ENCODE measurements around the gene NARS2. TPM values are rescaled to one million over a fixed set of nuclear protein-coding genes. Genes with fewer than 3 reads are reported as not detected.
A peak's percentile ranks its signal among the peaks of the same experiment; 100 is the strongest.
"Not testable (repeated sequence)": the region's sequence is repeated elsewhere in the genome, so short reads cannot be mapped to it uniquely, and the experiment has no call there.

Gene NARS2
- total RNA-seq, 2 donors from 2014 or later = 18.5 to 18.7 TPM

DNA sequence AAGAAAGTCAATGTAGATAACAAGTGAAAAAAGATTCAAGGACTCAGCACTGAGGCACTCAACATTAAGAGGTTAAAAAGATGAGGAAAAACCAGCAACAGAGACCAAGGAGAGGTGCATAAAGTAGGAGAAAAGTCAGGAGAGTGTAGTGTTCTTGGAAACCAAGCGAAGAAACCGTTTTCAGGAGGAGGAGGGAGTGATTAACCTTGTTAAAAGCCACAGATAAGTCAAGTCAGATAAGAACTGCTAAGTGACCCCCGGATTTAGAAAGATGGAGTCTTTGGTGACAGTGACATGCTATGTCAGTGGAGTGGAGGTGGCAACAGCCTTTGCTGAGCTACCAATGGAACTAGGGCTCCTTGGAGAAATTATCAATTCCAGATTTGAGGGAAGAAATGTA lies 13.9 kb upstream of the NARS2 start:
- DNase-seq (ENCODE audit: low spot score in 2 of 2) (no peak), ATAC-seq (no peak)
- H3K36me3 Mint-ChIP-seq = peaks cover 0 to 6% of the 10 kb centered on the region in 2 donors
- H3K9me3 Mint-ChIP-seq = peaks cover 8 to 11% of the 10 kb centered on the region in 2 donors
- H3K27ac Mint-ChIP-seq = no peak overlapping the region

DNA sequence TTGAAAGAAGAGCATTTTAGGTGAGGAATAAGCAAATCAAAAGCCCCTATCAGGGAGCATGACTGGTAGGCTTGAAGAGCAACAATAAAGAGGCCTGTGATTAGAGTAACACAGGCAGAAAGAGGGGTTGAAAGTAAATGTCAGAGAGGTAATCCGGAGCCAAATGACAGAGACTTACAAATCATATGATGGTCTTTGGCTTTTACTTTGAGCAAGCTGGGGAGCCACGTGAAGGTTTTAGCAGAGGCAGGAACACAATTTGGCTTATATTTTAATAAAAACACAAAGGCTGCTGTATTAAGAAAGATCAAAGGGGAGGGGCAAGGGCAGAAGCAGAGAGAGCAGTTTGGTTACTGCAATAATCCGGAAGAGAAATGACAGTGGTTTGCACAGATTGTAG lies 12.8 kb upstream of the NARS2 start:
- peaks cover 0 to 7% of the 10 kb centered on the region in 2 donors for H3K36me3 Mint-ChIP-seq
- DNase-seq (ENCODE audit: low spot score in 2 of 2) = no peak
- H3K9me3 Mint-ChIP-seq = peaks cover 9 to 14% of the 10 kb centered on the region in 2 donors
- no peak for ATAC-seq
- no peak overlapping the region for H3K27ac Mint-ChIP-seq

DNA sequence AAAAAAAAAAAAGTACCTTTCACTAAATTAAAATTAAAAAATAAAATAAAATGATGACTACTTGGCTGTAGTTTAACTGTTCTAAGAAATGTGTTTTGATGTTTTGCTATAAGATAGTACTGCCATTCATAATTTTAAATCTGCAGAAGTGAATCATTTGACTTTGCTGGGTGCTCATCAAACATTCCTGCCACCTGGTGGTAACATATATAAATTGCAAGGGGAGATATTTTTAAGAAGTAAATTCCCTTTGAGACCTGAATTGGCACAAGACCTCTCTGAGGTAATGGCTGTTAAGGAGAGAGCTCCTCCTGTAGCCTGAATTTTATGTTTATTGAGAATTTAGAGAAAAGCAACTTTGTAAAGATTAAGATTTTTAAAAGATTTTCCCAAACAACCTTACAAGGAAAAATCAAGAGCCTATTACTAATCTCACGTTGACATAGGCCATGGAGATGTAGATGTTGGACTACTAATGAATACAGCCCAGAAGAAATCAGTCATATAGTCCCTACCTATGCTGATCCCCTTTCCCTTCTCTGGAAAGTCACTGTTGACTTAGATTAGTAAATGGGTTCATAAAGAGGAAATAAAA lies 11.9 kb upstream of the NARS2 start:
- DNase-seq (ENCODE audit: low spot score in 2 of 2) (no peak), ATAC-seq (no peak)
- Mint-ChIP-seq H3K27ac (no peak overlapping the region), H3K9me3 (peaks cover 9 to 15% of the 10 kb centered on the region in 2 donors), H3K36me3 (peaks cover 0 to 9% of the 10 kb centered on the region in 2 donors)

- Mint-ChIP-seq H3K9me3 (peaks cover 9 to 15% of the 10 kb centered on the region in 2 donors), H3K36me3 (peaks cover 0 to 10% of the 10 kb centered on the region in 2 donors), H3K27ac (no peak overlapping the region)
- ATAC-seq (no peak), DNase-seq (ENCODE audit: low spot score in 2 of 2) (no peak)
Measured at GRCh38 chr11:78583889-78584288, 9.2 kb upstream of the NARS2 start.

DNA sequence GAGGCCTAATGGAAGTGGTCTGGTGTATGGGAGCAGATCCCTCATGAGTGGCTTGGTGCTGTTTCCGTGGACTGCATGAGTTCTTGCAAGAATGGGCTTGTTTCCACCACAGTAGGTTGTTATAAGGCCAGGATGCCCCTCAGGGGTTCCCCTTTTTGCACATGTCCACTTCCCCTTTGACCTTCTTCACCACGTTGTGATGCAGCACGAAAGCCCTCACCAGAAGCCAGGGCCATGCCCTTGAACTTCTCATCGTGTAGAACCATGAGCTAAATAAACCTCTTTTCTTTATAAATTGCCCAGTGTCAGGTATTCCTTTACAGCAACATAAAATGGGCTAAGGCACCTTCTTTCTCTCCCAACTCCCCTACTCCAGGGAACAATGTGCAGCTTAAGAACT lies 2.8 kb upstream of the NARS2 start:
- Mint-ChIP-seq H3K9me3 (peaks cover 0 to 1% of the 10 kb centered on the region in 2 donors), H3K36me3 (peaks cover 0 to 4% of the 10 kb centered on the region in 2 donors), H3K27ac (no peak overlapping the region)
- no peak for DNase-seq (ENCODE audit: low spot score in 2 of 2)
- ATAC-seq = no peak

- H3K9me3 Mint-ChIP-seq = no peaks in the 10 kb centered on the region
- no peak for DNase-seq (ENCODE audit: low spot score in 2 of 2)
- H3K36me3 Mint-ChIP-seq = peaks cover 0 to 2% of the 10 kb centered on the region in 2 donors
- no peak for ATAC-seq
- H3K27ac Mint-ChIP-seq = no peak overlapping the region
Measured at GRCh38 chr11:78576549-78577097, 2.0 kb upstream of the NARS2 start.

GRCh38 chr11:78575478-78575877 lies 814 bp upstream of the NARS2 start:
- peak overlapping the region in 1 of 2 donors; percentile 94 for H3K27ac Mint-ChIP-seq
- ATAC-seq (no peak), DNase-seq (ENCODE audit: low spot score in 2 of 2) (no peak)
- H3K36me3 Mint-ChIP-seq = peaks cover 6% of the 10 kb centered on the region in 2 donors
- H3K9me3 Mint-ChIP-seq = no peaks in the 10 kb centered on the region

DNA sequence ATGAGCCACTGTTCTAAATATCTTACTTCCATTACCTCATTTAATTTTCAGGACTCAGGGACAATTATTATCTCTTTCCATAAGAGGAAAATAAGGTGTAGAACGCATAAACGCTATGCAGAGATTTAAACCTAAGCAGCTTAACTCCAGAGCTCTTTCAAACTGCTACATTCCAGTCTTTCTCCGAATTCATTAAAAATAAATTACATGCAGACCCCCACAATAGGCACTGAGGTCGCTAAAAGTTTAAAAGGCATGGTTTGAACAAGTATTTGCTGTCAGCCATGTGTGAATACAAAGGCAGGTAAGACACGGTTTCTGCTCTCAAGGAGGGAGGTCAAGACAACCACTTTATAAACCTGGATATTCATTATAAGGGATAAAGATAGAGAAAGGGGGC lies 983 bp downstream of the NARS2 start:
- no peak for DNase-seq (ENCODE audit: low spot score in 2 of 2)
- no peak for ATAC-seq
- Mint-ChIP-seq H3K27ac (peak overlapping the region; percentile 94 to 98), H3K9me3 (no peaks in the 10 kb centered on the region), H3K36me3 (peaks cover 6 to 7% of the 10 kb centered on the region in 2 donors)

- H3K36me3 Mint-ChIP-seq = peaks cover 6 to 7% of the 10 kb centered on the region in 2 donors
- ATAC-seq = no peak
- H3K9me3 Mint-ChIP-seq = no peaks in the 10 kb centered on the region
- DNase-seq (ENCODE audit: low spot score in 2 of 2) = no peak
- H3K27ac Mint-ChIP-seq = peak overlapping the region; percentile 94 to 98
Measured at GRCh38 chr11:78573271-78573670, 1.4 kb downstream of the NARS2 start.

- no peak for ATAC-seq
- no peak overlapping the region for H3K27ac Mint-ChIP-seq
Measured at GRCh38 chr11:78572394-78572793, 2.3 kb downstream of the NARS2 start.

DNA sequence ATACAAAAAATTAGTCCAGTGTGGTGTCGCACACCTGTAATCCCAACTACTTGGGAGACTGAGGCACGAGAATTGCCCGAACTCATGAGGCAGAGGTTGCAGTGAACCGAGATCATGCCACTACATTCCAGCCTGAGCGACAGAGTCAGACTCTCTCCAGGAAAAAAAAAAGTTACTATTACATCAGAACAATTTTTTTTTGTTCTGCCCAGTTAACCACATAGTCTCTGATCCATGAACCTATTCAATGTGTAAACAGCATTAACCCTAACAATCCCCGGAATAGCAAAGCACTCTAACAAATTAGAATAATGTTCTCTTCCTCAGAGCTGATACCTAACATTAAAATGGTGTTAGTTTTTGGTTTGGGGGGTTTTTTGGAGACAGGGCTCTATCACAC lies 4.6 kb downstream of the NARS2 start:
- no peak for DNase-seq (ENCODE audit: low spot score in 2 of 2)
- Mint-ChIP-seq H3K9me3 (no peaks in the 10 kb centered on the region), H3K27ac (peak overlapping the region in 1 of 2 donors; percentile 11), H3K36me3 (peaks cover 6 to 18% of the 10 kb centered on the region in 2 donors)
- no peak for ATAC-seq

More at GRCh38 chr11:78572394-78572793, 2.3 kb downstream of the NARS2 start:
- H3K36me3 Mint-ChIP-seq = peaks cover 6 to 7% of the 10 kb centered on the region in 2 donors
- H3K9me3 Mint-ChIP-seq = no peaks in the 10 kb centered on the region
- no peak for DNase-seq (ENCODE audit: low spot score in 2 of 2)

- no peak overlapping the region for H3K27ac Mint-ChIP-seq
- DNase-seq (ENCODE audit: low spot score in 2 of 2) = no peak
- ATAC-seq = no peak
- peaks cover 6 to 20% of the 10 kb centered on the region in 2 donors for H3K36me3 Mint-ChIP-seq
- H3K9me3 Mint-ChIP-seq = no peaks in the 10 kb centered on the region
Measured at GRCh38 chr11:78567209-78567608, 7.5 kb downstream of the NARS2 start.

GRCh38 chr11:78564490-78565467 lies 9.9 kb downstream of the NARS2 start:
- Mint-ChIP-seq H3K9me3 (no peaks in the 10 kb centered on the region), H3K27ac (no peak overlapping the region), H3K36me3 (peaks cover 1 to 14% of the 10 kb centered on the region in 2 donors)
- ATAC-seq (peak in 1 of 2 donors; percentile 65), DNase-seq (ENCODE audit: low spot score in 2 of 2) (peak in 1 of 2 donors; percentile 57)

DNA sequence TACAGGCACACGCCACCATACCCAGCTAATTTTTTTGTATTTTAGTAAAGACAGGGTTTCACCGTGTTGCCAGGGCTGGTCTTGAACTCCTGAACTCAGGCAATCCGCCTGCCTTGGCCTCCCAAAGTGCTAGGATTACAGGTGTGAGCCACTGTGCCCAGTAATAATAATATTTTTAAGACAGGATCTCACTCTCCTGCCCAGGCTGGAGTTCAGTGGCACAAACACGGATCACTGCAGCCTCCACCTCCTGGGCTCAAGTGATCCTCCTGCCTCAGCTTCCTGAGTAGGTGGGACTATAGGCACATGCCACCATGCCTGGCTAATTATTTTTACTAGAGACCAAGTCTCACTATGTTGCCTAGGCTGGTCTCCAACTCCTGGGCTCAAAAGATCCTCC lies 10.6 kb downstream of the NARS2 start:
- H3K27ac Mint-ChIP-seq; H3K9me3 Mint-ChIP-seq; DNase-seq (ENCODE audit: low spot score in 2 of 2): not testable (repeated sequence)
- ATAC-seq = peak in 1 of 2 donors; percentile 26
- peaks cover 7 to 17% of the 10 kb centered on the region in 2 donors for H3K36me3 Mint-ChIP-seq

DNA sequence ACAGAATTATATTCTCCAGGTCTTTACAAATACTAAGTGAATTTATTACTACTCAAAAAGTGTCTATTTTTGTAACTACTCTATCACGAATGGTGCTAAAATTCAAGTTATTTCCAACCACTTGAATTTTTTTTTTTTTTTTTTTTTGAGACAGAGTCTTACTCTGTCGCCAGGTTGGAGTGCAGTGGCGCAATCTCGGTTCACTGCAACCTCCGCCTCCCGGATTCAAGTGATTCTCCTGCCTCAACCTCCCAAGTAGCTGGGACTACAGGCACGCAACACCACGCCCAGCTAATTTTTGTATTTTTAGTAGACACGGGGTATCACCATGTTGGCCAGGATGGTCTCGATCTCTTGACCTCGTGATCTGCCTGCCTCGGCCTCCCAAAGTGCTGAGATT lies 11.6 kb downstream of the NARS2 start:
- H3K9me3 Mint-ChIP-seq; ATAC-seq; H3K27ac Mint-ChIP-seq; DNase-seq (ENCODE audit: low spot score in 2 of 2): not testable (repeated sequence)
- H3K36me3 Mint-ChIP-seq = peaks cover 11 to 17% of the 10 kb centered on the region in 2 donors

- Mint-ChIP-seq H3K9me3 (no peaks in the 10 kb centered on the region), H3K36me3 (peaks cover 13 to 17% of the 10 kb centered on the region in 2 donors), H3K27ac (peak overlapping the region in 1 of 2 donors; percentile 32)
- no peak for DNase-seq (ENCODE audit: low spot score in 2 of 2)
- ATAC-seq = no peak
Measured at GRCh38 chr11:78562398-78562797, 12.3 kb downstream of the NARS2 start.
